CD4-positive, alpha-beta T cell treated with Interleukin-4 for 1 hour (primary cell): ENCODE results near the gene VCP.

ENCODE experiments used
- DNase-seq, 2 donors: peaks; one replicate each; pipeline ENCODE4 v3.0.0-alpha.2; 2020 to 2022

The VCP gene

GRCh38 chr9:35102769-35103659, 30.6 kb upstream of the VCP start, which contains the start of gene STOML2:
TSS of gene STOML2 (minus strand) at chr9:35103131. CDS start at chr9:35103094, 37 bp downstream.
- DNase-seq: peak; percentile 96

- DNase-seq: no peak
Observed at GRCh38 chr9:35102465-35102768, 30.0 kb upstream of the VCP start.

DNA sequence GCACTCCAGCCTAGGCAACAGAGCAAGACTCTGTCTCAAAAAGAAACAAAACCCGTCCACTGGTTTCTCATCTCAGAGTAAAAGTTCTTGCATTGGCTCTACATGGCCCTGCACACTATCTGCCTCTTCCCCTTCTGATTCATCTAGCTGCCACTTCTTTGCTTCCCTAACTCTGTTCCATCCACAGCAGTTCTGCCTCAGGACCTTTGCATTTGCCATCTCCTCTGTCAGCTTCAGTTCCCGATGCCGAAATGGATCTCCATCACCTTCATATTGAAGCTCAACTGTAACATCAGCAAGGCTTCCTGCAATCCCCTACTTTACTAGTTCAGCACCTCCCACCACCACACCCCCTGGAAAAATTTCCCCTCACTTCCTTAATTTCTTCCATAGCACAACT, 25.1 kb upstream of the VCP start:
- DNase-seq: no peak

GRCh38 chr9:35096035-35096849, 23.8 kb upstream of the VCP start, which contains the start of gene PIGO:
TSS of gene PIGO (minus strand) at chr9:35096591. CDS start at chr9:35095565, 1,026 bp downstream.
- peak; percentile 91 for DNase-seq

- DNase-seq: no peak
Observed at GRCh38 chr9:35091536-35091935, 19.1 kb upstream of the VCP start.

- DNase-seq: no peak
Observed at GRCh38 chr9:35089434-35089833, 17.0 kb upstream of the VCP start.

DNA sequence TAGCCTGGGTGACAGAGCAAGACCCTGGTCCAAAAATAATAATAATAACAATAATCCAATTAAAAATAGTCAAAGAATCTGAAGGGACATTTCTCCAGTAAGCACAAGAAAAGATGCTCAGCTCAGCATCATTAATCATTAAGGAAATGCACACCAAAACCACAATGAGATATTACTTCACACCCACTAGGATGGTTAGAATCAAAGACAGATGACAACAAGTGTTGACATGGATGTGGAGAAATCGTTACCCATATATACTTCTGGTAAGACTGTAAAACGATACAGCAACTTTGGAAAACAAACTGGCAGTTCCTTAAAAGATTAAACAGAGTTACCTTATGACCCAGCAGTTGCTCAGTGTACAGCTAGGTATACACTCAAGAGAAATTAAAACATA, 12.7 kb upstream of the VCP start:
- DNase-seq: no peak

- DNase-seq: peak; percentile 82 to 85
Observed at GRCh38 chr9:35079426-35080341, 7.3 kb upstream of the VCP start, which contains the start of gene FANCG. TSS of gene FANCG (minus strand) at chr9:35079942. CDS start at chr9:35079524, 418 bp downstream.

GRCh38 chr9:35079041-35079425, 6.6 kb upstream of the VCP start:
- no peak for DNase-seq

DNA sequence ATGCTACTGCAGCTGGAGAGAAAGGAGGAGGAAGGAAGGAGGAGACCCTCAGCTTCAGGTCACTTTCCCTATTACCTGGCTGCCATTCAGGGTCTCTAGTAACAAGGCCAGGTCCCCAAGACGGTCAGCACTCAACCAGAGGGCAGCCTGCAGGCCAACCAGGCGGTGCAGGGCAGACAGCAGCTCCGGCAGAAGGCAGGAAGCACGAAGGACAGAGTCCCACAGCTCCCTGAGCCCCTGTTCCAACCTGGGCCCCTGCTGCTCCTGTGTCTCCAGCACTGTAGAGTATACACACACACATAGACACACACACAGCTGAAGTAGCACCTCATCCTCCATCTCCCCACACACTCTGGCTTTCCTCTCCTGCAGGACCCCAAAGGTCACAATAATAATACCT, 5.6 kb upstream of the VCP start:
- DNase-seq: no peak

- DNase-seq: no peak
Observed at GRCh38 chr9:35076848-35077247, 4.4 kb upstream of the VCP start.

GRCh38 chr9:35075358-35075757, 2.9 kb upstream of the VCP start:
- no peak for DNase-seq

DNA sequence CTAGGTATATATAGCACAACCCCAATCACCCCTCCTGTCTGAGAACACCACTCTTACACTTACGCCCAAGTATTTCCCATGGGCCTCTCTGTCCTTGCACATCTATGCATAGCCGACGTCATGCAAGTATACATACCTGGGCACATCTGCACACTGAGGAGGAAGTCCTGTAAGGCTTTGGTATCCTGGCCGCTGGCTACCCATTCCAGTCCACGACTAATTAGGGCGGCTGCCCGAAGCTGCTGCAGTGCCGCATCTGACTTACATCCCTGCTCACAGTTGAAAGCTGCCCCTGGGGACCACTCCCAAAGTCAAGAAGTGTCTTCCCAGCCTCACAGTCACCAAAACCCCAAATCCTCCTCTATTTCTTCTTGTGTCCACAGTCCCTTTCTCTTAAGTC, 2.4 kb upstream of the VCP start:
- no peak for DNase-seq

GRCh38 chr9:35074141-35074540, 1.7 kb upstream of the VCP start:
- DNase-seq: no peak

DNA sequence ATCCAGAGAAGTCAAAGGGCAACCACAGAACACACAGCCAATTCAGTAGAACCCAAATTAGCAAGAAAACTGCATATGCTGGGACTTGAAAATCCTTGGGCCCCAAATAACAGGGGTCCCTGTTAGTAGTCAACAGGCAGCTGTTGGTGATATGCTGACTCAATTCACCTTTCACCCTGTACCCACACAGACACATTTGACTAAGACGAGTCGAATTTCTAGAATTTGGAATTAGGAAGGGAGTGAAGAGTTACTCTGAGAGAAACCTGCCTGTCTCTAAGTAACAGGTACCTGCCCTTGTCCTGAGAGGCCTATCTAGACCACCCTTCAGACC, 821 bp upstream of the VCP start:
- DNase-seq: no peak

DNA sequence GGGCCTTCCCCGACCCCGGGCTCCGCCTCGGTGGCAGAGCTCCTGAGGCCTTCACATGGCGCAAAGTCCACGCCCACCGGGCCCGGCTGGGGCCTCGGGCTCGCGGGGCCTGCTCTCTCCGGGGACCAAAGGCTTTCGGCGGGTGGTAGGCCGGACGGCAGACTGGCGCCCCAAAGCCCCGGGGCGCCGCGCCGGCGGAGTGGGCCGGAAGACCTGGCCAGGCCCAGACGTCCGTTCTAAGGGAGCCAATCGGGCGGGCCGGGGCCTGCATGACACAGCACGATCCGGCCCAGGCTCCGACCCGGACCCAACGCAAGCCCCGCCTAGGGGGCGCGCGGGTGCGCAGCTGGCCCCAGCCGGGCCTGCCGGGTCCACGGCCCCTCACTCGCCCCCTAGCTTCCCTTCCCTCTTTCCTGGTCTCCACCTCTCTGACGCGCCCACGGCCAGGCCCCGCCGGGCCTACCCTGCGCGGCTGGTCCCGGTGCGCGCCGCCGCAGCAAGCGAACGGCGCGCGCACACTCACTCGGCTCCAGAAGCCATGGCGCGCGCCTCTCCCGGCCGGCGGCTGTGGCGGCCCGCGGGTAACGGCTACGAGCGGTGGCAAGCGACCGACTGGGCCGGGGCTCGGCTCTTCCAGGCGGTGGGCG, 488 bp downstream of the VCP start:
- DNase-seq: peak; percentile 79 to 80

GRCh38 chr9:35070823-35071813, 1.3 kb downstream of the VCP start:
- no peak for DNase-seq

- no peak for DNase-seq
Observed at GRCh38 chr9:35069020-35069419, 3.4 kb downstream of the VCP start.

GRCh38 chr9:35067056-35067455, 5.4 kb downstream of the VCP start:
- no peak for DNase-seq

- DNase-seq: no peak
Observed at GRCh38 chr9:35060548-35061207, 11.7 kb downstream of the VCP start.

GRCh38 chr9:35059438-35059837, 13.0 kb downstream of the VCP start:
- no peak for DNase-seq
